Esophagus muscularis mucosa (tissue), 3 donors: ENCODE data around the gene SLC38A2.

Experiments used
- CTCF ChIP-seq, 3 experiments: fragments of 200-600 bp in 2 of 3; fragments of 450-650 bp in 1 of 3; sonication (generic) in 2 of 3; IDR thresholded peaks; one replicate each; pipeline ENCODE4 v1.5.1; 2017 to 2019; ENCODE audit warnings: antibody characterized with exemption in 3 of 3, mild to moderate bottlenecking in 2 of 3, moderate library complexity in 1 of 3
- POLR2A ChIP-seq: fragments of 450-650 bp; IDR thresholded peaks from one replicate; pipeline ENCODE4 v1.6.1; 2017; ENCODE audit warnings: antibody characterized with exemption, moderate library complexity, mild to moderate bottlenecking, low read depth

- TF ChIP-seq POLR2A (no peak), CTCF (IDR thresholded peaks at IDR 0.05) (no peak)
Measured at GRCh38 chr12:46343118-46343852, 29.3 kb downstream of the SLC38A2 start.
